Peyer's patch (tissue), 4 donors: ENCODE results near the gene MEIOB. TPM values are rescaled to one million over a fixed set of nuclear protein-coding genes. Genes with fewer than 3 reads are reported as not detected.

Experiments
- DNase-seq, 3 donors: peaks; one replicate each; pipeline ENCODE4 v3.0.0-alpha.2; 2017 to 2019
- H3K27ac ChIP-seq, 4 donors: fragments of 200-600 bp; sonication (generic); one replicate each; pipeline ENCODE4 v1.5.1; 2016 to 2019
- H3K27me3 ChIP-seq, 2 donors: fragments of 200-600 bp; sonication (generic); one replicate each; pipeline ENCODE4 v1.5.1; 2019
- H3K36me3 ChIP-seq, 3 donors: fragments of 200-600 bp; sonication (generic); one replicate each; pipeline ENCODE4 v1.5.1; 2016 to 2019
- H3K4me1 ChIP-seq, 4 donors: fragments of 200-600 bp; sonication (generic); one replicate each; pipeline ENCODE4 v1.5.1; 2016 to 2019
- H3K4me3 ChIP-seq, 4 donors: fragments of 200-600 bp; sonication (generic); 1 replicate in 3 of 4; 2 replicates in 1 of 4; pipeline ENCODE4 v1.5.1; 2016 to 2019; ENCODE audit warnings: mild to moderate bottlenecking in 1 of 4
- H3K9me3 ChIP-seq, 4 donors: fragments of 200-600 bp; sonication (generic); one replicate each; pipeline ENCODE4 v1.5.1; 2016 to 2019; ENCODE audit warnings: mild to moderate bottlenecking in 1 of 4
- POLR2A ChIP-seq, 2 donors: fragments of 450-650 bp; IDR thresholded peaks; one replicate each; pipeline ENCODE4 v1.5.1; 2017; ENCODE audit warnings: antibody characterized with exemption in 2 of 2, mild to moderate bottlenecking in 2 of 2, moderate library complexity in 2 of 2
- total RNA-seq, 4 donors: library from RNA; depleted of rRNA; stranded (reverse); fragments of >200 nt; gene quantifications; one replicate each; pipeline ENCODE4 v1.1.0, GENCODE V29; 2016
- TF ChIP-seq, protein P1 (sequence below), 6 experiments: fragments of 450-650 bp in 4 of 6; fragments of 200-600 bp in 2 of 6; sonication (generic) in 1 of 6; IDR thresholded peaks; one replicate each; pipeline ENCODE4 v1.5.1; 2017 to 2019; ENCODE audit warnings: antibody characterized with exemption in 6 of 6, mild to moderate bottlenecking in 3 of 6, moderate library complexity in 1 of 6

Gene MEIOB
- total RNA-seq, 4 donors from 2014 or later, result not detected

GRCh38 chr16:1851793-1852192 is 20.2 kb downstream of the MEIOB start:
- H3K36me3 ChIP-seq, result no peaks in the 10 kb centered on the region
- TF ChIP-seq POLR2A (IDR thresholded peaks at IDR 0.05), result no peak
- no peak for DNase-seq

GRCh38 chr16:1850981-1851380 is 21.0 kb downstream of the MEIOB start:
- no peak overlapping the region for H3K27ac ChIP-seq
- H3K4me1 ChIP-seq, result no peaks in the 10 kb centered on the region
- H3K9me3 ChIP-seq, result no peaks in the 10 kb centered on the region
- H3K27me3 ChIP-seq, result no peaks in the 10 kb centered on the region
- H3K36me3 ChIP-seq, result no peaks in the 10 kb centered on the region
- H3K4me3 ChIP-seq, result no peak overlapping the region
- DNase-seq, result no peak
- TF ChIP-seq, protein P1, sequence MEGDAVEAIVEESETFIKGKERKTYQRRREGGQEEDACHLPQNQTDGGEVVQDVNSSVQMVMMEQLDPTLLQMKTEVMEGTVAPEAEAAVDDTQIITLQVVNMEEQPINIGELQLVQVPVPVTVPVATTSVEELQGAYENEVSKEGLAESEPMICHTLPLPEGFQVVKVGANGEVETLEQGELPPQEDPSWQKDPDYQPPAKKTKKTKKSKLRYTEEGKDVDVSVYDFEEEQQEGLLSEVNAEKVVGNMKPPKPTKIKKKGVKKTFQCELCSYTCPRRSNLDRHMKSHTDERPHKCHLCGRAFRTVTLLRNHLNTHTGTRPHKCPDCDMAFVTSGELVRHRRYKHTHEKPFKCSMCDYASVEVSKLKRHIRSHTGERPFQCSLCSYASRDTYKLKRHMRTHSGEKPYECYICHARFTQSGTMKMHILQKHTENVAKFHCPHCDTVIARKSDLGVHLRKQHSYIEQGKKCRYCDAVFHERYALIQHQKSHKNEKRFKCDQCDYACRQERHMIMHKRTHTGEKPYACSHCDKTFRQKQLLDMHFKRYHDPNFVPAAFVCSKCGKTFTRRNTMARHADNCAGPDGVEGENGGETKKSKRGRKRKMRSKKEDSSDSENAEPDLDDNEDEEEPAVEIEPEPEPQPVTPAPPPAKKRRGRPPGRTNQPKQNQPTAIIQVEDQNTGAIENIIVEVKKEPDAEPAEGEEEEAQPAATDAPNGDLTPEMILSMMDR (IDR thresholded peaks at IDR 0.05), result no peak
- TF ChIP-seq POLR2A (IDR thresholded peaks at IDR 0.05), result no peak

More at GRCh38 chr16:1851793-1852192, 20.2 kb downstream of the MEIOB start:
- no peaks in the 10 kb centered on the region for H3K9me3 ChIP-seq
- no peaks in the 10 kb centered on the region for H3K4me1 ChIP-seq
- no peaks in the 10 kb centered on the region for H3K27me3 ChIP-seq
- H3K27ac ChIP-seq, result no peak overlapping the region
- no peak overlapping the region for H3K4me3 ChIP-seq

- Histone ChIP-seq H3K27ac (no peak overlapping the region), H3K4me3 (no peak overlapping the region), H3K4me1 (no peaks in the 10 kb centered on the region), H3K36me3 (no peaks in the 10 kb centered on the region), H3K9me3 (no peaks in the 10 kb centered on the region), H3K27me3 (no peaks in the 10 kb centered on the region)
- no peak for DNase-seq
- TF ChIP-seq POLR2A (IDR thresholded peaks at IDR 0.05), result no peak
- TF ChIP-seq, protein P1 (IDR thresholded peaks at IDR 0.05), result no peak
Measured at GRCh38 chr16:1846416-1846815, 25.5 kb downstream of the MEIOB start.

DNA sequence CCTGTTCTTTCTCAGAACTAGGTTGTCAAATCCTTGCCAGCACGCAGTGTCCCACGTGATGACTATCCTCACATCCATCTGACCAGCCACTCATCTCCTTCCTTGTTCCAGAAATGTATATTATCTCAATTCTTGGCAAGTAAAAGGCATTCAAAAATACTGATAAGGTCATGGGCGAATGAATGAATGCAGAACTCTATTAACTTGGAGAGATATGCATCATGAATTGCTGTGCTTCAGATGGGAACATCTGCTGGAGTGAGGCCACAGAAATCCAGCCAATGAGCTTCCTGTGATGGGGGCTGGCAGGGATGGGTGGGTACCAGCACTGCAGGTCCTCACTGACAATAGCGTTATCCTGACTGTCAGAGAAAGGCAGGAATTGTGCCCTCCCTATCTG is 26.0 kb downstream of the MEIOB start:
- no peak overlapping the region for H3K4me3 ChIP-seq
- no peaks in the 10 kb centered on the region for H3K9me3 ChIP-seq
- H3K4me1 ChIP-seq, result no peaks in the 10 kb centered on the region
- H3K27me3 ChIP-seq, result no peaks in the 10 kb centered on the region
- H3K36me3 ChIP-seq, result no peaks in the 10 kb centered on the region
- no peak overlapping the region for H3K27ac ChIP-seq
- TF ChIP-seq POLR2A (IDR thresholded peaks at IDR 0.05), result no peak
- TF ChIP-seq, protein P1 (IDR thresholded peaks at IDR 0.05), result no peak
- DNase-seq, result no peak

GRCh38 chr16:1839554-1839953 is 32.4 kb downstream of the MEIOB start:
- TF ChIP-seq, protein P1 (IDR thresholded peaks at IDR 0.05), result no peak
- TF ChIP-seq POLR2A (IDR thresholded peaks at IDR 0.05), result no peak
- H3K36me3 ChIP-seq, result no peaks in the 10 kb centered on the region
- no peaks in the 10 kb centered on the region for H3K9me3 ChIP-seq
- DNase-seq, result no peak
- no peaks in the 10 kb centered on the region for H3K27me3 ChIP-seq
- no peak overlapping the region for H3K4me3 ChIP-seq
- no peaks in the 10 kb centered on the region for H3K4me1 ChIP-seq
- H3K27ac ChIP-seq, result no peak overlapping the region

DNA sequence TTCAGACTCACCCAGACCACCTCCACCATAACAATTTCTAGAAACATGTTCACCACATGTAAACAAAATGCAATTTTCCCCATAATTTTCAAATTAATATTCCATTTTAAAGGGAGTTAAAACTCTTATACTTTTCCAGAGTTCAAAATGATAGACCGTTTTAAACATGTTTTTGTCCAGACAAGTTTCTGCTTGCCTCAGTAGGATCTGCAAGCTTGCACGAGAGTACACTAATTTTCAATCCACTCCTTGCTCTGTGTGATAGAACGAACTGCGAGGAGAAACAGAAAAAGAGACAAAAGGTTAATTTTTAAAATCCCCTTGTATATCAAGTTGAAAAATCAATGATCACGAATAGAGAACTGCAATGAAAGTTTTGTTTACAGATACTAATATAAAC is 37.9 kb downstream of the MEIOB start:
- H3K27ac ChIP-seq, result no peak overlapping the region
- TF ChIP-seq, protein P1 (IDR thresholded peaks at IDR 0.05), result no peak
- no peak for TF ChIP-seq POLR2A (IDR thresholded peaks at IDR 0.05)
- no peaks in the 10 kb centered on the region for H3K9me3 ChIP-seq

More for the DNA sequence above, 37.9 kb downstream of the MEIOB start:
- H3K27me3 ChIP-seq, result no peaks in the 10 kb centered on the region
- peaks cover 0 to 5% (median 0%) of the 10 kb centered on the region in 3 donors for H3K36me3 ChIP-seq
- H3K4me3 ChIP-seq, result no peak overlapping the region
- no peak for DNase-seq
- H3K4me1 ChIP-seq, result peaks cover 0 to 17% (median 0%) of the 10 kb centered on the region in 4 donors
